ENCODE measurements around the gene ITGAD.

Gene ITGAD

DNA sequence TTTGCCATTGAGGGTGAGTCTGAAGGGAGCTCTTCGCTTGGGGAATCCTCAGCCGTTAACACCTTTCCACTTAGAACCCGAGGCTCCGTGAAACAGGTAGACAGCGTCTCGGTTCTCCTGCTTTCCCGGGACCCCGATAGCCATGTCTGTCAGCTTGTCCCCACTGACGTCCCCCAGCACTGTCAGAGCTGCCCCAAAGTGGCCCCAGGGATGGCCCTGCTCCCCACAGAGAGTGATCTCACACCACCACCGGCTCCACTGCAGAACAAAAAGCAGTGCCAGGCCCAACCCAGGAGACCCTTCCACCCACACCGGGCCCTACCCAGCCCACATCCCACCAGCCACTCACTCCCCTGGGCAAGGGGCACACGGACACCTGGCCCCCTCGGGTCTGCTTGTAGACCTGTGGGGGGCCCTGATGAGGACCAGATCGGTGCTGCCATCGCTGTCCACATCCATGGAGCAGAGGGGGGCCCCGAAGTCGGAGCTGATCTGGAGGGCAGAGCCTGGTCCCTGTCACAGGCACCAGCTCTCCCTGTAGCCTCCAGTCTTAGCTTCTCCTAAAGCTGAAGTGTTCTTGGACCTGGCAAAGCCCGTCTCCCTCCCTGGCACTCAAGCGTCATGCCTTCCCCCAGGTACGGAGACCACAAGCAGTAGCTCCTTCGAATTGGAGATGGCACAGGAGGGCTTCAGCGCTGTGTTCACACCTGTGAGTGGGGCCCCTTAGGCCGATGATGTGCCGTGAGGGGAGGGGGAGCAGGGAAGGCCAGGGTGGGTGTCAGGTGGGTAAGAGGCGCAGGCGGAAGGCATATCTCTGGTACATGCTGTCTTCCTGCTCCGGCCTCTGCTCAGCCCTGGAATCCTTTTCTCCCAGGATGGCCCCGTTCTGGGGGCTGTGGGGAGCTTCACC is 31.7 kb upstream of the ITGAD start:
- Mint-ChIP-seq H3K9me3 (no peaks in the 10 kb centered on the region), H3K4me3 (no peak overlapping the region), H3K27ac (peak overlapping the region; percentile 3)

DNA sequence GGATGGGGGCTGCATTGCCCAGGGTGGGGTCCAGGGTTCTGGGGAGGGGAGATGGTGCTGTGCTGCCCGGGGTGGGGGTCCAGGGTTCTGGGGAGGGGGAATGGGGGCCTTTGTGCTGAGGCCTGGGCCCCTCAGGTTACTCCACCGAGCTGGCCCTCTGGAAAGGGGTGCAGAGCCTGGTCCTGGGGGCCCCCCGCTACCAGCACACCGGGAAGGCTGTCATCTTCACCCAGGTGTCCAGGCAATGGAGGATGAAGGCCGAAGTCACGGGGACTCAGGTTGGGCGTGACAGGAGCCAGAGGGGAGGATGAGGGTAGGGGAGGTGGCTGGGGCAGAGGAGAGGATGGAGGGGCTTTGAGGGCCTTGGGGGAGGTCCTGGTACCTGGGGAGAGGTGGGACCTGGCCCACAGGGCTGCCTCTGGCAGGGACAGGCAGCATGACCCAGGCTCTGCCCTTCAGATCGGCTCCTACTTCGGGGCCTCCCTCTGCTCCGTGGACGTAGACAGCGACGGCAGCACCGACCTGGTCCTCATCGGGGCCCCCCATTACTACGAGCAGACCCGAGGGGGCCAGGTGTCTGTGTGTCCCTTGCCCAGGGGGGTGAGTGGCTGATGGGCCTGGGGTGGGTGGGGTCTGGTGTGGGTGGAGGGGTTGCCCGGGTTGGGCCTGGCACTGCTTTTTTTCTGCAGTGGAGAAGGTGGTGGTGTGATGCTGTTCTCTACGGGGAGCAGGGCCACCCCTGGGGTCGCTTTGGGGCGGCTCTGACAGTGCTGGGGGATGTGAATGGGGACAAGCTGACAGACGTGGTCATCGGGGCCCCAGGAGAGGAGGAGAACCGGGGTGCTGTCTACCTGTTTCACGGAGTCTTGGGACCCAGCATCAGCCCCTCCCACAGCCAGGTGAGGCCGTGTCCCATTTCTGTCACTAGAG is 30.4 kb upstream of the ITGAD start:
- ATAC-seq (no peak), DNase-seq (ENCODE audit: low spot score in 2 of 2) (no peak)
- Mint-ChIP-seq H3K27ac (no peak overlapping the region), H3K4me3 (no peak overlapping the region), H3K36me3 (peaks cover 30% of the 10 kb centered on the region), H3K9me3 (no peaks in the 10 kb centered on the region), H3K4me1 (peaks cover 49% of the 10 kb centered on the region)

More for the DNA sequence above, 31.7 kb upstream of the ITGAD start:
- ATAC-seq: no peak
- peaks cover 54% of the 10 kb centered on the region for H3K4me1 Mint-ChIP-seq
- peaks cover 33% of the 10 kb centered on the region for H3K36me3 Mint-ChIP-seq
- DNase-seq (ENCODE audit: low spot score in 2 of 2): no peak

DNA sequence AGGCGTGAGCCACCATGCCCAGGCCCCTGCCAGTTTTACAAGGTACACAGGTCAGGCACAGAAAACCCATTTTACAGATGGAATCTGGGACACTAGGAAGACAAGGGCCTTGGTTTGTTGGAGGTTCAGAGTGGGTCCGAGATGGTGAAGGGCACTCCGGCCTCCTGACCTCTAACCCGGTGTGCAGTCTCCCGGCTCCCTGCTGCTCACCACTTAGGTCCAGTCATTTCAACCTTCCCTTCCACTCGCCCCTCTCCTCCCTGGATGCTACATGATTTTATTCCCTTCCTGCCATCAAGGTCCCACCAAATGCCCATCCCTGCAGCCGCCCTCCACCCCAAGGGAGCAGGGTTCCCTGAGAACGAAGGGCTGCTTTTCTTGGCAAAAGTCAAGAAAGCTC is 29.4 kb upstream of the ITGAD start:
- Mint-ChIP-seq H3K4me1 (peaks cover 44% of the 10 kb centered on the region), H3K27ac (no peak overlapping the region), H3K36me3 (peaks cover 30% of the 10 kb centered on the region), H3K9me3 (no peaks in the 10 kb centered on the region), H3K4me3 (peak overlapping the region; percentile 4)
- ATAC-seq (no peak), DNase-seq (ENCODE audit: low spot score in 2 of 2) (no peak)

DNA sequence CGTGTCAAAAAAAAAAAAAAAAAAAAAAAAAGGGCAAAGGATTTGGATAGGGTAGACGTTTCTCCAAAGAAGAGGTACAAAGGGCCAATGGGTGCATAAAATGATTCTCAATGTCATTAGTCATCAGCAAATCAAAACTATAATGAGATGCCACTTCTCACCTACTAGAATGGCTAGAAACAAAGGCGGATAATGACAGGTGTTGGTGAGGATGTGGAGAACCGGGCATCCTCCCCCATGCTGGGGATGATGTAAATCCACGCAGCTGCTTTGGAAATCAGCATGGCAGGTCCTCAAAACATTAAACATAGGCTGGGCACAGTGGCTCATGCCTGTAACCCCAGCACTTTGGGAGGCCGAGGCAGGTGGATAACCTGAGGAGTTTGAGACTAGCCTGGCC is 28.7 kb upstream of the ITGAD start:
- Mint-ChIP-seq H3K9me3 (no peaks in the 10 kb centered on the region), H3K36me3 (peaks cover 31% of the 10 kb centered on the region), H3K27ac (peak overlapping the region; percentile 7), H3K4me1 (peaks cover 44% of the 10 kb centered on the region), H3K4me3 (peak overlapping the region; percentile 4)
- peak; percentile 46 for ATAC-seq
- DNase-seq (ENCODE audit: low spot score in 2 of 2): no peak

DNA sequence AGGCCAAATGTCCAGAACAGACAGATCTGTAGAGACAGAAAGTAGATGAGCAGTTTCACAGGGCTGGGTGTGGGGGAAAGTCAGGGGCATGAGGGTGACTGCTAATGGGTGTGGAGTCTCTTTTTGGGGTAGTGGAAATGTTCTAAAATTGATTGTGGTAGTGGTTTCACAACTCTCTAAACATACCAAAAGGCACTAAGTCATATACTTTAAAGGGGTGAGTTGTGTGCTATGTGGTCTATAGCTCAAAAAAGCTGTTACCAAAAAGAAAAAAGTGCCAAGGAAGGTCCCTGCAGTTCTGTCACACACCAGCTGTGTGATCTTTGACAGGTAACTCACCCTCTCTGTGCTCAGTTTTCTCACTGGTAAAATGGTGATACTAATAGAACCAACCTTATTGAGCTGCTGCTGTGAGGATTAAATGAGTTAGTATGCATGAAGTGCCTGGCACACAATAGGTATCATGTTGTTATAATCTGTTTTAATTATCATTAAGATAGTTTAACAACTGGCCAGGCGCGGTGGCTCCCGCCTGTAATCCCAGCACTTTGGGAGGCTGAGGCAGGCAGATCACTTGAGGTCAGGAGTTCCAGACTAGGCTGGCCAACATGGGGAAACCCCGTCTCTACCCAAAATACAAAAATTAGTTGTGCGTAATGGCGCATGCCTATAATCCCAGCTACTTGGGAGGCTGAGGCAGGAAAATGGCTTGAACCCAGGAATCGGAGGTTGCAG is 27.8 kb upstream of the ITGAD start:
- Mint-ChIP-seq H3K4me1 (peaks cover 41% of the 10 kb centered on the region), H3K36me3 (peaks cover 40% of the 10 kb centered on the region), H3K27ac (peak overlapping the region; percentile 7), H3K4me3 (peak overlapping the region; percentile 4), H3K9me3 (no peaks in the 10 kb centered on the region)
- DNase-seq (ENCODE audit: low spot score in 2 of 2) (no peak), ATAC-seq (peak; percentile 92)

DNA sequence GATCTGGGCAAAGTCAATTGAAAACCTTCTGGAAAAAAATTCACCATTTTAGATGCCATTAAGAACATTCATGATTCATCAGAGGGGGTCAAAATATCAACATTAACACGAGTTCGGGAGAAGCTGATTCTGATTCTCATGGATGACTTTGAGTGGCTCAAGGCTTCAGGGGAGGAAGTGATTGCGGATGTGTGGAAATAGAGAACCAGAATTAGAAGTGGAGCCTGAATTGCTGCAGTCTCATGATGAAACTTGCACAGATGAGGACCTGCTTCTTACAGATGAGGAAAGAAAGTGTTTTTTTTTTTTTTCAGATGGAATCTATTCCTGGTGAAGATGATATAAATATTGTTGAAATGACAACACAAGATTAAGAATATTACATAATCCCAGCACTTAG is 25.3 kb upstream of the ITGAD start:
- H3K9me3 Mint-ChIP-seq: no peaks in the 10 kb centered on the region
- DNase-seq (ENCODE audit: low spot score in 2 of 2) (no peak), ATAC-seq (no peak)
- H3K27ac Mint-ChIP-seq: no peak overlapping the region
- H3K4me1 Mint-ChIP-seq: peaks cover 32% of the 10 kb centered on the region
- no peak overlapping the region for H3K4me3 Mint-ChIP-seq
- H3K36me3 Mint-ChIP-seq: peaks cover 39% of the 10 kb centered on the region

DNA sequence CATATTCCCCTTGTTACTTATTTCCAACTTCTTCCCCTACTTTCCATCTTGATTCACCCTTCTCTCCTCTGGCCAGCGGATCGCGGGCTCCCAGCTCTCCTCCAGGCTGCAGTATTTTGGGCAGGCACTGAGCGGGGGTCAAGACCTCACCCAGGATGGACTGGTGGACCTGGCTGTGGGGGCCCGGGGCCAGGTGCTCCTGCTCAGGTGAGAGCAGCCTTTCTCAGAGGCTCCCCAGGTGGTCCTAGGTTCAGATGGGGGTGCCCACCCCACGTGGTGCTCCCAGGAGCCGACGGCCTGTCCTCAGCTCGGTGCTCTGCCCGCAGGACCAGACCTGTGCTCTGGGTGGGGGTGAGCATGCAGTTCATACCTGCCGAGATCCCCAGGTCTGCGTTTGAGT is 22.1 kb upstream of the ITGAD start:
- Mint-ChIP-seq H3K36me3 (peaks cover 17% of the 10 kb centered on the region), H3K4me1 (peaks cover 13% of the 10 kb centered on the region), H3K9me3 (no peaks in the 10 kb centered on the region), H3K27ac (no peak overlapping the region), H3K4me3 (no peak overlapping the region)
- no peak for ATAC-seq
- DNase-seq (ENCODE audit: low spot score in 2 of 2): no peak

DNA sequence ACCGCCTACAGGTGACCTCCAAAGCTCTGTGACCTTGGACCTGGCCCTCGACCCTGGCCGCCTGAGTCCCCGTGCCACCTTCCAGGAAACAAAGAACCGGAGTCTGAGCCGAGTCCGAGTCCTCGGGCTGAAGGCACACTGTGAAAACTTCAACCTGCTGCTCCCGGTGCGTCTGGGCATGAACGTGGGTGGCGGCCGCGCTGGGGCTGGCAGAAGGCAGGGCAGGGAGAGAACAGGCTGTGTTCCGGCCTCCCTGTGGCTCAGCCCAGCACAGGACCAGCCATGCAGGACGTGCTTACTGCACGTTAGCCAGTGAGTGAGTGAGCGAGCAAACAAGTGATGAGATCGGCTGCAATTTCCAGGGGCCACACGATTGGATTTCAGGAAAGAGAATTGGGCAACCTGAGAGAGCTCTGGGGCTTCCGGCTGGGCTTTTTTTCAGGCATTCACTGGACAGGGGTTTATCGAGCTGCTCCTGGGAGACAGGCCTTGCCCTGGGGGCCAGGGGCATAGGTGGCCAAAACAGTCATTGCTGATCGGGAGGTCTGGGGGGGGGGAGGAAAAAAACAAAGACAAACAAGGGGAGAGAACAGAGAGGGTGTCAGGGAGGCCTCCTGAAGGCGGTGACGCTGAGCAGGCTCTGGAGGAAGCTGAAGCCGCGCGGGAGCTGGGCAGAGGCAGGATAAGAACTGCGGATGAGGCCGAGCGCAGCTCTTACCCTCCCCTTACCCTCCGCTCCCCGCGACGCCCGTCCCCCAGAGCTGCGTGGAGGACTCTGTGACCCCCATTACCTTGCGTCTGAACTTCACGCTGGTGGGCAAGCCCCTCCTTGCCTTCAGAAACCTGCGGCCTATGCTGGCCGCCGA is 21.3 kb upstream of the ITGAD start:
- DNase-seq (ENCODE audit: low spot score in 2 of 2) (no peak), ATAC-seq (no peak)
- H3K4me1 Mint-ChIP-seq: peaks cover 8% of the 10 kb centered on the region
- peaks cover 17% of the 10 kb centered on the region for H3K36me3 Mint-ChIP-seq
- no peak overlapping the region for H3K27ac Mint-ChIP-seq
- no peak overlapping the region for H3K4me3 Mint-ChIP-seq
- H3K9me3 Mint-ChIP-seq: no peaks in the 10 kb centered on the region

DNA sequence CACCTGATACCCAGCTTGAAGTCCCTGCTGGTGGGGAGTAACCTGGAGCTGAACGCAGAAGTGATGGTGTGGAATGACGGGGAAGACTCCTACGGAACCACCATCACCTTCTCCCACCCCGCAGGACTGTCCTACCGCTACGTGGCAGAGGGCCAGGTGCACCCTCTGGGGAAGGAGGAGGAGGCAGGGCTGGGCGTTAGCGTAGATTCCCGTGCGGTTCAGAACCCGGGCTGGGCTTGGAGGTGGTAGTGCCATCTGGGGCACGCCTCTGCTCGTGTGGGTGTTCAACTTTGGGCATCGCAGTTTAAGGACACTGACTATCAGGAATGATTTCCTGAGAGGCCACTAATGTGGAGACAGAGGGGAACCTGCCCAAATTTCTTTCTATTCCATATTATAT is 19.9 kb upstream of the ITGAD start:
- no peak overlapping the region for H3K27ac Mint-ChIP-seq
- H3K9me3 Mint-ChIP-seq: no peaks in the 10 kb centered on the region
- peaks cover 16% of the 10 kb centered on the region for H3K4me1 Mint-ChIP-seq
- H3K36me3 Mint-ChIP-seq: peaks cover 23% of the 10 kb centered on the region
- DNase-seq (ENCODE audit: low spot score in 2 of 2) (no peak), ATAC-seq (no peak)
- no peak overlapping the region for H3K4me3 Mint-ChIP-seq

DNA sequence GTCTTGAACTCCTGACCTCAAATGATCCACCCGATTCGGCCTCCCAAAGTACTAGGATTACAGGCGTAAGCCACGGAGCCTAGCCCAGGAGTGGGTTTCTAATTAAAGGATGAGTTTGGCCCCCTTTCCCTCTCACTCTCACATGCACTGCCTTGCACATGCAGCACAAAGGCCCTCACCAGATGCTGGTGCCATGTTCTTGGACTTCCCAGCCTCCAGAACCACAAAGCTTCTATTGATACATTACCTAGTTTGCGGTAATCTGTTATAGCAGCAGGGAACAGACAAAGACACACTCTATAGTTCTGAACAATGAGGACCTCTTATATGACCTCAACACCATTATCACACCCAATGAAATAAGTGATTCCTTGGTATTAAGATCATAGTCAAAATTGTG is 17.9 kb upstream of the ITGAD start:
- Mint-ChIP-seq H3K36me3 (peaks cover 18% of the 10 kb centered on the region), H3K4me3 (no peak overlapping the region), H3K27ac (no peak overlapping the region), H3K9me3 (no peaks in the 10 kb centered on the region), H3K4me1 (peaks cover 16% of the 10 kb centered on the region)
- ATAC-seq (no peak), DNase-seq (ENCODE audit: low spot score in 2 of 2) (no peak)

DNA sequence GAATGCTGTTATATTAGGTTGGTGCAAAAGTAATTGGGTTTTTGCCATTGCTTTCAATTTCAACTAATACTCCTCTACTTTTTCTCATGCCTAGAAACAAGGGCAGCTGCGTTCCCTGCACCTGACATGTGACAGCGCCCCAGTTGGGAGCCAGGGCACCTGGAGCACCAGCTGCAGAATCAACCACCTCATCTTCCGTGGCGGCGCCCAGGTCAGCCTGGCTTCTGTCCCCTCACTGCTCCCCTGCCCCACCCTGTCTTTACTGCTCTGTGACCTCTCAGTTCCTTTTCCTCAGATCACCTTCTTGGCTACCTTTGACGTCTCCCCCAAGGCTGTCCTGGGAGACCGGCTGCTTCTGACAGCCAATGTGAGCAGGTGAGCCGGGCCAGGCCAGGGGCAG is 16.4 kb upstream of the ITGAD start:
- Mint-ChIP-seq H3K36me3 (peaks cover 17% of the 10 kb centered on the region), H3K27ac (peak overlapping the region; percentile 32), H3K4me1 (peaks cover 17% of the 10 kb centered on the region)

DNA sequence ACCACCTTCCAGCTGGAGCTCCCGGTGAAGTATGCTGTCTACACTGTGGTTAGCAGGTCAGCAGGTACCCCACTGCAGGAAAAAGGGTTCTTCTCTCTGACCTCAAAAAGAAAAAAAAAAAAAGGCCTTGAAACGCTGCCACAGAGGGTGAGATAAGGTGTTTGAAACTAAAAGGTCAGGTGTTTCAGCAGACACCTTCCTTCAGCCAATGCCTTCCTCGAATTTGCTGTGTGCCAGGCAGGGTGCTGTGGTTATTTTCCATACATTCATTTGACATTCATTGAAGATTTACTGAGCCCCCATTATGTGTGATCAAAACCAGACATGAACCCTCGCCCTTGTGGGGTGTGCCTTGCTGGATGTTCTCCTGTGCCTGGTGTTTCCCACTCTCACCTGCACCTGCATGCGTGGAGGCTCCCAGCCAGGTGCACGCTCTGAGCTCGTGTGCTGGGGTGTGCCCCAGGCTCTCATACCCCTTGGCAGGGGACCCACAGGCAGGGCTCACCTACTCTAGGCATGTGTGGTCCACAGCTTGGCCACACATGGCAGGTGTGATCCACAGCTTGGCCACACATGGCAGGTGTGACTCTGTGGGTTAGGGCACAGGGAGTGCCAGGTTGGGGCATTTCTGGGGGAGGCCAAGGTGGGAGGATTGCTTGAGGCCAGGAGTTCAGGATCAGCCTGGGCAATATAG is 15.8 kb upstream of the ITGAD start:
- Mint-ChIP-seq H3K9me3 (no peaks in the 10 kb centered on the region), H3K27ac (peak overlapping the region; percentile 32), H3K36me3 (peaks cover 22% of the 10 kb centered on the region), H3K4me3 (no peak overlapping the region), H3K4me1 (peaks cover 23% of the 10 kb centered on the region)
- ATAC-seq: peak; percentile 36
- no peak for DNase-seq (ENCODE audit: low spot score in 2 of 2)

More for the DNA sequence above, 16.4 kb upstream of the ITGAD start:
- no peak for DNase-seq (ENCODE audit: low spot score in 2 of 2)
- Mint-ChIP-seq H3K9me3 (no peaks in the 10 kb centered on the region), H3K4me3 (no peak overlapping the region)
- ATAC-seq: no peak

DNA sequence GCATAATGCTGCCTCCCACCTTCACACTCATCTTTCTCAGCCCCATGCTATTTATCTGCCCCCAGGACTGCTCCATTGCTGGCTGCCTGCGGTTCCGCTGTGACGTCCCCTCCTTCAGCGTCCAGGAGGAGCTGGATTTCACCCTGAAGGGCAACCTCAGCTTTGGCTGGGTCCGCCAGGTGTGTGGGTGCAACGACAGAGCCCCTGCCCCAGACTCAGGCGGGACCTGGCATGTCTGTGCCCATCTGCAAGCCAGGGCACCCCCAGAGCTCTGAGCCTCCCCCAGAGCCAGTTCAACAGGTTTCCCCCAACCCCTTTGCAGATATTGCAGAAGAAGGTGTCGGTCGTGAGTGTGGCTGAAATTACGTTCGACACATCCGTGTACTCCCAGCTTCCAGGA is 12.9 kb upstream of the ITGAD start:
- no peak overlapping the region for H3K4me3 Mint-ChIP-seq
- H3K27ac Mint-ChIP-seq: peak overlapping the region; percentile 26

More for the DNA sequence above, 12.9 kb upstream of the ITGAD start:
- peaks cover 26% of the 10 kb centered on the region for H3K36me3 Mint-ChIP-seq
- ATAC-seq: no peak
- H3K4me1 Mint-ChIP-seq: peaks cover 27% of the 10 kb centered on the region
- no peak for DNase-seq (ENCODE audit: low spot score in 2 of 2)
- H3K9me3 Mint-ChIP-seq: no peaks in the 10 kb centered on the region

Data from stimulated activated effector memory CD8-positive, alpha-beta T cell treated with anti-CD3 and anti-CD28 coated beads, Interleukin-12 subunit alpha, Interleukin-12 subunit beta, amount 100 ng/mL, for 72 hours (primary cell).